Memory B cell (primary cell): ENCODE data around the gene SSX4.
"Not testable (repeated sequence)": the region's sequence is repeated elsewhere in the genome, so short reads cannot be mapped to it uniquely, and the experiment has no call there.

Experiments used
- ATAC-seq: fragments of 150-1000 bp; cut with Tn5 transposase; 2 replicates; pipeline ENCODE4 v1.10.0; 2021; ENCODE audit warnings: low read depth, mild to moderate bottlenecking, moderate library complexity
- DNase-seq, 2 donors: peaks; one replicate each; pipeline ENCODE4 v3.0.0; 2022; ENCODE audit warnings: low spot score in 2 of 2
- H3K27ac Mint-ChIP-seq: one replicate; pipeline ENCODE4 v1.8.0; 2022; ENCODE audit warnings: mild to moderate bottlenecking, moderate library complexity, mixed read lengths
- H3K27me3 Mint-ChIP-seq: one replicate; pipeline ENCODE4 v1.8.0; 2022; ENCODE audit warnings: mixed read lengths
- H3K36me3 Mint-ChIP-seq: one replicate; pipeline ENCODE4 v1.8.0; 2022; ENCODE audit warnings: mild to moderate bottlenecking, mixed read lengths
- H3K4me1 Mint-ChIP-seq: one replicate; pipeline ENCODE4 v1.8.0; 2022; ENCODE audit warnings: mixed read lengths
- H3K4me3 Mint-ChIP-seq: one replicate; pipeline ENCODE4 v1.8.0; 2022; ENCODE audit warnings: mild to moderate bottlenecking, moderate library complexity, mixed read lengths
- H3K9me3 Mint-ChIP-seq: one replicate; pipeline ENCODE4 v1.8.0; 2022; ENCODE audit warnings: mixed read lengths

The SSX4 gene, protein sequence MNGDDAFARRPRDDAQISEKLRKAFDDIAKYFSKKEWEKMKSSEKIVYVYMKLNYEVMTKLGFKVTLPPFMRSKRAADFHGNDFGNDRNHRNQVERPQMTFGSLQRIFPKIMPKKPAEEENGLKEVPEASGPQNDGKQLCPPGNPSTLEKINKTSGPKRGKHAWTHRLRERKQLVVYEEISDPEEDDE

DNA sequence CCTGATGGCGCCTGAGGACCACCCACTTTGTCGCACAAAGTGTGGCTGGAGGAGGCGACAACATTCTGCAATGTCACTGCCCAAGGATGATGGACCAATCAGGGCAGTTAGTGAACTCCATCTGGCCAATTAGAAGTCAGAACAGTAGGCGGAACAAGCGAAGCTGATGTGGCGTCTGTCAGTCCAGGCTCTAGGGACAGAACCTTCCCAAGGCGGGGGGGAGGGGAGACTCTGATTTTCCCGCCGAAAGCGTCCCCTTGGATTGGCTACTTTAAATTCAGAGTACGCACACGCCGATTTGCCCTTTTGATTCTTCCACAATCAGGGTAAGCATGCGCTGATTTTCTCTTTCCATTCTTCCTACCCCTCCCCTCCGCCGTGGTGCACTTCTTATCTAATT is at the start of gene SSX4:
SSX4 (plus strand) TSS at position 301 of the 400 bp plus-strand sequence. CDS start 515 bp downstream, outside the sequence.
- not testable (repeated sequence) for H3K4me3 Mint-ChIP-seq

DNA sequence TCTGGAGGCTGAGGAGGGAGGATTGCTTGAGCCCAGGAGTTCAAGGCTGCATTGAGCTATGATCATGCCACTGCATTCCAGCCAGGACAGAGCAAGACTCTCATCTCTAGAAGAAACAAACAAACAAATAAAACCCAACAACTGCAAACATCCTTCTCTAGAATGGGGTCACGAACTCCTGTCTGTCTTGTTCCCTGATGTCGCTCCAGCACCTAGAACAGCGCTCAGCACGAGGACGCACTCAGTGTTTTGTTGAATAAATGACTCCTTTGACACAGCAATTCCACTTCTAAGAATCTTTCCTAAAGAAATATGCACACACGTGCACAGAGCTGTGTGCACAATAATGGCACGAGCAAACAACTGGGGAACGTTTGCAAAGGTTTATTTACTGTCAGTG is 37.3 kb upstream of the SSX4 start:
- ATAC-seq, H3K4me3 Mint-ChIP-seq, H3K9me3 Mint-ChIP-seq, H3K27ac Mint-ChIP-seq, H3K27me3 Mint-ChIP-seq, DNase-seq, H3K4me1 Mint-ChIP-seq, H3K36me3 Mint-ChIP-seq: not testable (repeated sequence)

More for the DNA sequence above, at the start of gene SSX4:
- H3K36me3 Mint-ChIP-seq, H3K4me1 Mint-ChIP-seq, ATAC-seq, H3K27ac Mint-ChIP-seq, DNase-seq, H3K9me3 Mint-ChIP-seq, H3K27me3 Mint-ChIP-seq: not testable (repeated sequence)

DNA sequence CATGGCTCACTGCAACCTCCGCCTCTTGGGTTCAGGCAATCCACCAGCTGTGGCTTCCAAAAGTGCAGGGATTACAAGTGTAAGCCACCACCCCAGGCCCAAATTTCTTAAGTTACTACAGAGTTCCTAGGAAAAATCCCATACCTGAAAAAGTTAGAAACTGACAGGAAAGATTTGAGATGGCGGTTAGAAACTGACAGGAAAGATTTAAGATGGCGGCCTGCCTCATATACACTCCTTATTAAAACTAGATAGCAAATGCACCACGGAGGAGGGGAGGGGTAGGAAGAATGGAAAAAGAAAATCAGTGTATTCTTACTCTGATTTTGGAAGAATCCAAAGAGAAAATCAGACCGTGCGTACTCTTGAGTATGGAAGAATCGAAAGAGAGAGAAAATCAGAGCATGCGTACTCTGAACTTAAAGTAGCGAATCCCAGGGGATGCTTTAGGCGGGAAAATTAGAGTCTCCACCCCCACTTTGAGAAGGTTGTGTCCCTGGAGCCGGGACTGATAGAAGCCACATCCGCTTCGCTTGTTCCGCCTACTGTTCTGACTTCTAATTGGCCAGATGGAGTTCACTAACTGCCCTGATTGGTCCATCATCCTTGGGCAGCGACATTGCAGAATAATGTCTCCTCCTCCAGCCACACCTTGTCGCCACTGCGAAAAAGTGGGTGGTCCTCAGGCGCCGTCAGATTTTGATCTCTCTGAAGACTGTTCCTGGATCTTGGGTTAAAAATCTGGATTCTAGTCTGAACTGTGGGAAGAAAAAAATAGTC is 26.8 kb upstream of the SSX4 start, which contains the start of gene SSX3:
SSX3 (minus strand) TSS at position 389 of the 780 bp plus-strand sequence. CDS start 1,454 bp downstream, outside the sequence.
- not testable (repeated sequence) for H3K36me3 Mint-ChIP-seq, H3K4me3 Mint-ChIP-seq, H3K9me3 Mint-ChIP-seq, ATAC-seq, H3K4me1 Mint-ChIP-seq, H3K27me3 Mint-ChIP-seq, H3K27ac Mint-ChIP-seq, DNase-seq

DNA sequence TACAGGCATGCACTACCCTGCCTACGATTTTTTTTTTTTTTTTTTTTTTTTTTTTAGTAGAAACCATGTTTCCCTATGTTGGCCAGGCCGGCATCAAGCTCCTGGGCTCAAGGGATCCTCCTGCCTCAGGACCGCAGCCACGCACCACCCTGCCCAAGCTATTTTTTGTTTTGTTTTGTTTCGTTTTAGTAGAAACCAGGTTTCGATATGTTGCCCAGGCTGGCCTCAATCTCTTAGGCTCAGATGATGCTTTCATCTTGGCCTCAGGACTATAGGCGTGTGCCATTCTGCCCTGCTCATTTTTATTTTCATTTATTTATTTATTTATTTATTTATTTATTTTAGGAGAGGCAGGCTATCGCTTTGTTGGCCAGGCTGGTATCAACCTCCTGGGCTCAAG is 25.7 kb upstream of the SSX4 start:
- no peak for DNase-seq
- H3K4me1 Mint-ChIP-seq = no peaks in the 10 kb centered on the region
- H3K27ac Mint-ChIP-seq = no peak overlapping the region
- H3K36me3 Mint-ChIP-seq = no peaks in the 10 kb centered on the region
- H3K27me3 Mint-ChIP-seq = peaks cover 2% of the 10 kb centered on the region
- H3K4me3 Mint-ChIP-seq = no peak overlapping the region
- no peaks in the 10 kb centered on the region for H3K9me3 Mint-ChIP-seq
- no peak for ATAC-seq

DNA sequence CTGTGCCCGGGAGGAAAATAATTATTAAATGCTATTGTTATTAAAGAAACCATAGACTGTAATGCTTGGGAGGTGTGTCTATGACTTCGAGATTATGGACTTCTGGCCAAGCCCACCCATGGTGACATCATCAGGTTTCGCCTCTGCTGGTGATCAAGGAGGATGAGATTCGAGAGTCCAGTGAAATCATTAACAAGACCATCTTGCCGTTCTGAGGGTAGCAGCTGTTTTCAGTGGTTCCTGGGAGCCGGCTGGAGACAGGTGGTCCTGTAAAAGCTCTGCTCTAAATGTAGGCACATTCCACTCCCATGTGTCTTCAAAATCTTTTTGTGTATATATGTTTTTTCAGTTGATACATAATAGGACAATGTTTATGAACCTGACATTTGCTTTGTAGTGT is 24.1 kb upstream of the SSX4 start:
- not testable (repeated sequence) for H3K36me3 Mint-ChIP-seq, H3K27ac Mint-ChIP-seq, ATAC-seq, DNase-seq, H3K4me3 Mint-ChIP-seq, H3K27me3 Mint-ChIP-seq, H3K4me1 Mint-ChIP-seq, H3K9me3 Mint-ChIP-seq

DNA sequence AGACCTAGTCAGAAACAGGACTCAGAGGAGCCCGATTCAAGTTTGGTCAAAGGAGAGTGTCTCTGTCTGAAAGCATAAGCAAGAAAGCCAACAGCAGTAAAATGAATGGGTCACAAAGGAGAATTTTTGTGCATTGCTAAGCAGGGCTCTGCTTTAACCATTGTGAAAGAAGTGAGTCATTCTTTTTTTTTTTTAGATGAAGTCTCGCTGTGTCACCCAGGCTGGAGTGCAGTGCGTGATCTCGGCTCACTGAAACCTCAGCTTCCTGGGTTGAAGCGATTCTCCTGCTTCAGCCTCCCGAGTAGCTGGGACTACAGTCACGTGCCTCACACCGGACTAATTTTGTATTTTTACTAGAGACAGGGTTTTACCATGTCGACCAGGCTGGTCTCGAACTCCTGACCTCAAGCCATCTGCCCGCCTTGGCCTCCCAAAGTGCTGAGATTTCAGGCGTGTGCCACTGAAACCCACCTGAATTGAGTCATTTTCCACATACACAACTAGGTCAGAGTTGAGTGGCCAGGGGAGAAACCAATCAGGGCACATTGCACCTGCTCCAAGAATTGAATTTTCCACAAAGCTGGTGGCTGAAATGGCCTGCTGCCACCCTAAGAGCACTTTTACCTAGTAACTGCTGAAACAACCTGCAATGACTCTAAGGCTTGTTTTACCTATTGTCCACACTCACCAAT is 15.5 kb upstream of the SSX4 start:
- DNase-seq, H3K36me3 Mint-ChIP-seq, H3K9me3 Mint-ChIP-seq, H3K4me1 Mint-ChIP-seq, ATAC-seq, H3K4me3 Mint-ChIP-seq, H3K27ac Mint-ChIP-seq, H3K27me3 Mint-ChIP-seq: not testable (repeated sequence)

DNA sequence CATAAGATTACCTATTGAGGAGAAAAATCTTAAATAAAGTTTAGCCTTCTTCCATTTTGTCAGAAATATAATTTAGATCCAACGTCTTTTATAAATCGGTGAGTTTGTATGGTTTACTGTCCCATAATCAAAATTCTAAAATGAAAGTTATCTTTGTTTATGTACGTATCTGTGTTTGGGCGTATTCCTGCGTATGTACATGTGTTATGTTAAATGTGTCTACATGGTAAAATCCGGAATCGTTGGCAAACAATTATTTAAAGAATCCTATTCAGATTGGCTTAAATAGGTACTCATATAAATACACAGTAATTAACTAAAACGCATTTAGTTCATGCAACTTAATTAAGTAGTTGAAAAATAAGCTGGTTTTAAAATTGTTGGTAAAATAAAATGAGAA is 12.9 kb upstream of the SSX4 start:
- H3K9me3 Mint-ChIP-seq, H3K27ac Mint-ChIP-seq, H3K4me3 Mint-ChIP-seq, ATAC-seq, H3K36me3 Mint-ChIP-seq, H3K4me1 Mint-ChIP-seq, DNase-seq, H3K27me3 Mint-ChIP-seq: not testable (repeated sequence)

DNA sequence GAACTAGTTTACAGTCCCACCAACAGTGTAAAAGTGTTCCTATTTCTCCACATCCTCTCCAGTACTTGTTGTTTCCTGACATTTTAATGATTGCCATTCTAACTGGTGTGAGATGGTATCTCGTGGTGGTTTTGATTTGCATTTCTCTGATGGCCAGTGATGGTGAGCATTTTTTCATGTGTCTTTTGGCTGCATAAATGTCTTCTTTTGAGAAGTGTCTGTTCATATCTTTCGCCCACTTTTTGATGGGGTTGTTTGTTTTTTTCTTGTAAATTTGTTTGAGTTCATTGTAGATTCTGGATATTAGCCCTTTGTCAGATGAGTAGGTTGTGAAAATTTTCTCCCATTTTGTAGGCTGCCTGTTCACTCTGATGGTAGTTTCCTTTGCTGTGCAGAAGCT is 13.6 kb downstream of the SSX4 start:
- H3K4me1 Mint-ChIP-seq, ATAC-seq, DNase-seq, H3K9me3 Mint-ChIP-seq, H3K36me3 Mint-ChIP-seq, H3K27me3 Mint-ChIP-seq, H3K4me3 Mint-ChIP-seq, H3K27ac Mint-ChIP-seq: not testable (repeated sequence)

DNA sequence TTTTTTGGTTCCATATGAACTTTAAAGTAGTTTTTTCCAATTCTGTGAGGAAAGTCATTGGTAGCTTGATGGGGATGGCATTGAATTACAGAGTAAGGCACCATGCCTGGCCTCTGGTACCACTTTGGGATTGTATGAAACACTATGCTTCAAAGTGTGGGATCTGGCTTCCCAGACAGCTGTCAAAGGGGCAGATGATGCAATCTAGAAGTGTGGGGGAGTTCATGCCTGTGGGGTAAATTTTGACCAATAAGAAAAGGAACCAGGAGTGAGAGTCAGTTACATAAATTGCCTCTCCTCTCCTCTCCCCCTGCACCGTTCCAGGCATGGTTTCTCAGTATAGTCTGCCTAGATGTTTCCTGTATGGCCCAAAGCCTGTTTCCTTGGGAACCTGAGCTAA is 14.5 kb downstream of the SSX4 start:
- H3K27ac Mint-ChIP-seq, H3K27me3 Mint-ChIP-seq, H3K4me3 Mint-ChIP-seq, H3K9me3 Mint-ChIP-seq, H3K4me1 Mint-ChIP-seq, ATAC-seq, H3K36me3 Mint-ChIP-seq, DNase-seq: not testable (repeated sequence)

DNA sequence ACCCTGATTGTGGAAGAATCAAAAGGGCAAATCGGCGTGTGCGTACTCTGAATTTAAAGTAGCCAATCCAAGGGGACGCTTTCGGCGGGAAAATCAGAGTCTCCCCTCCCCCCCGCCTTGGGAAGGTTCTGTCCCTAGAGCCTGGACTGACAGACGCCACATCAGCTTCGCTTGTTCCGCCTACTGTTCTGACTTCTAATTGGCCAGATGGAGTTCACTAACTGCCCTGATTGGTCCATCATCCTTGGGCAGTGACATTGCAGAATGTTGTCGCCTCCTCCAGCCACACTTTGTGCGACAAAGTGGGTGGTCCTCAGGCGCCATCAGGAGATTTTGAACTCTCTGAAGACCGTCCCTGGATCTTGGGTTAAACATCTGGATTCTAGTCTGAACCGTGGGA is 28.5 kb downstream of the SSX4 start, which contains the start of gene SSX4B:
SSX4B (minus strand) TSS at position 101 of the 400 bp plus-strand sequence. CDS start 588 bp downstream, outside the sequence.
- not testable (repeated sequence) for H3K9me3 Mint-ChIP-seq, H3K36me3 Mint-ChIP-seq, DNase-seq, H3K4me1 Mint-ChIP-seq, H3K27ac Mint-ChIP-seq, H3K4me3 Mint-ChIP-seq, ATAC-seq, H3K27me3 Mint-ChIP-seq

DNA sequence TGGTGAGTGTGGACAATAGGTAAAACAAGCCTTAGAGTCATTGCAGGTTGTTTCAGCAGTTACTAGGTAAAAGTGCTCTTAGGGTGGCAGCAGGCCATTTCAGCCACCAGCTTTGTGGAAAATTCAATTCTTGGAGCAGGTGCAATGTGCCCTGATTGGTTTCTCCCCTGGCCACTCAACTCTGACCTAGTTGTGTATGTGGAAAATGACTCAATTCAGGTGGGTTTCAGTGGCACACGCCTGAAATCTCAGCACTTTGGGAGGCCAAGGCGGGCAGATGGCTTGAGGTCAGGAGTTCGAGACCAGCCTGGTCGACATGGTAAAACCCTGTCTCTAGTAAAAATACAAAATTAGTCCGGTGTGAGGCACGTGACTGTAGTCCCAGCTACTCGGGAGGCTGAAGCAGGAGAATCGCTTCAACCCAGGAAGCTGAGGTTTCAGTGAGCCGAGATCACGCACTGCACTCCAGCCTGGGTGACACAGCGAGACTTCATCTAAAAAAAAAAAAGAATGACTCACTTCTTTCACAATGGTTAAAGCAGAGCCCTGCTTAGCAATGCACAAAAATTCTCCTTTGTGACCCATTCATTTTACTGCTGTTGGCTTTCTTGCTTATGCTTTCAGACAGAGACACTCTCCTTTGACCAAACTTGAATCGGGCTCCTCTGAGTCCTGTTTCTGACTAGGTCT is 43.8 kb downstream of the SSX4 start:
- not testable (repeated sequence) for ATAC-seq, H3K4me3 Mint-ChIP-seq, H3K4me1 Mint-ChIP-seq, H3K36me3 Mint-ChIP-seq, H3K27ac Mint-ChIP-seq, DNase-seq, H3K9me3 Mint-ChIP-seq, H3K27me3 Mint-ChIP-seq

DNA sequence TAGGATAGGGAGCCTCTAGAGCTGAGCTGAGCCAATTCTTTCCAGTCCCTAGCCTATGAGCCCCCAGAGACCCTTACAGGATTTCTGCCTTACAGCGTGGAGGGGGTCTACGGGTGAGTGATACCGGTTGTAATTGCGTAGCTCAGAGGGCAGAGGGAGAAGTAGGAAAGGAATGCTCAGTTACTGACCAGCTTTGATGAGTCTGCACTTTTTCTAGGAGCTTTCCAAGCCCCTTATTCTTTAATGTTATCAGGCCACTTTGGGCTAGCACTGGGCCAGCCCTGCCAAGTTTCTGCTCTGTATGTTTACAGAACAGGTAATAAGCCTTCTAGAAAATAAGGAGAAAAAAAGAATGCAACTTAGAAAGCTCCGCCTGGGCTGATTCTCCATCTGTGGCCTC is 46.3 kb downstream of the SSX4 start:
- H3K27me3 Mint-ChIP-seq, H3K36me3 Mint-ChIP-seq, DNase-seq, ATAC-seq, H3K9me3 Mint-ChIP-seq, H3K27ac Mint-ChIP-seq, H3K4me3 Mint-ChIP-seq, H3K4me1 Mint-ChIP-seq: not testable (repeated sequence)

DNA sequence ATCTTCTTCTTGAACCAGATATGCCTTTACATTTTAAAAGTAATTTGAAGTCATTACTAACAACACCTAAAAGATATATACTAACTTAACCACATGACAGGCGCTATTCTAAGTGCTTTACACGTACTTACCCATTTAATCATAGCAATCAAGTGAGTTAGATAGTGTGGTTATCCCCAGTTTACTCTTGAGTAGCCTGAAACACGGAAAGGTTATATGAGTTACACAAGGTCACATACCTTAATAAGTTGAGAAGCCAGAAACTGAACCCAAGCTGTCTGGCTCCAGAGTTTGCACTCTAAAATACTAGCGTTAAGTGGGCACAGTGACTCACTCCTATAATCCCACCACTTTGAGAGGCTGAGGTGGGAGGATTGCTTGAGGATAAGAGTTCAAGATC is 46.8 kb downstream of the SSX4 start:
- not testable (repeated sequence) for H3K36me3 Mint-ChIP-seq, H3K4me3 Mint-ChIP-seq, H3K27ac Mint-ChIP-seq, ATAC-seq, H3K9me3 Mint-ChIP-seq, DNase-seq, H3K27me3 Mint-ChIP-seq, H3K4me1 Mint-ChIP-seq

DNA sequence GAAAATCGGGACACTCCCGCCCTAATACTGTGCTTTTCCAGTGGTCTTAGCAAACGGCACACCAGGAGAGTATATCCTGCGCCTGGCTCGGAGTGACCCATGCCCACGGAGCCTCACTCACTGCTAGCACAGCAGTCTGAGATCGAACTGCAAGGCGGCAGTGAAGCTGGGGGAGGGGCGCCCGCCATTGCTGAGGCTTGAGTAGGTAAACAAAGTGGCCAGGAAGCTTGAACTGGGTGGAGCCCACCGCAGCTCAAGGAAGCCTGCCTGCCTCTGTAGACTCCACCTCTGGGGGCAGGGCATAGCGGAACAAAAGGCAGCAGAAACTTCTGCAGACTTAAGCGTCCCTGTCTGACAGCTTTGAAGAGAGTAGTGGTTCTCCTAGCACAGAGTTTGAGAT is 50.4 kb downstream of the SSX4 start:
- H3K36me3 Mint-ChIP-seq, H3K27me3 Mint-ChIP-seq, DNase-seq, H3K4me3 Mint-ChIP-seq, H3K27ac Mint-ChIP-seq, H3K4me1 Mint-ChIP-seq, ATAC-seq, H3K9me3 Mint-ChIP-seq: not testable (repeated sequence)
